NOMO-1 (cell line): ENCODE results near the gene ZWILCH.

Experiments
- DNase-seq, 2 experiments: peaks; one replicate each; lab custom pipeline; 2025; ENCODE audit not compliant: unreplicated experiment in 2 of 2; lab: John Stamatoyannopoulos, UW

Gene ZWILCH

DNA sequence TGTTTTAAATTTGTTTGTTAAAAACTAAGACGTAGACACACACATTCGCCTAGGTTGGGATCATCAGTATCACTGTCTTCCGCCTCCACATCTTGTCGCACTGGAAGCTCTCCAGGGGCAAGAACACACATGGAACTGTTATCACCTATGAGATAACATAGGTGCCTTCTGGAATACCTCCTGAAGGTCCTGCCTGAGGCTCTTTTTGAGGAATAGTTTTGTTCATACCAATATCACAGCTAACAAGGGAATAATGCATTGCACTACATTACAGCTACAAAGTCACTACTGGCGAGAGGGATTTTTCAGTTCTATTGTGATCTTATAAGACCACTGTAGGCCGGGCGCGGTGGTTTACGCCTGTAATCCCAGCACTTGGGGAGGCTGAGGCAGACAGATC lies 29.9 kb downstream of the ZWILCH start:
- no peak for DNase-seq

DNA sequence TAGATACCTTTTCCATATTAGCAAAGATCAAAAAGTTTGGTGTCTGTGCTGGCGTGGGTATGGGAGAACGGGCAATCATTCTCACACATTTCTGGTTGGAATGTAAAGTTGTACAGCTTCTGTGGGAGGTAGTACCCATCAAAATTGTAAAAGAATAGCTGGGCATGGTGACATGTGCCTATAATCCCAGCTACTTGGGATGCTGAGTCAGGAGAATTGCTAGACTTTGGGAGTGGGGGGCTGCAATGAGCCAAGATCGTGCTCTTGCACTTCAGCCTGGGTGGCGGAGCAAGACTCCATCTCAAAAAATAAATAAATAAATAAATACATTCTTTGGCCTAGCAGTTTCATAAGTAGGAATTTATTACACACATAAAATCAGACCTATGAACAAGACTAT lies 37.8 kb downstream of the ZWILCH start:
- DNase-seq, result no peak

DNA sequence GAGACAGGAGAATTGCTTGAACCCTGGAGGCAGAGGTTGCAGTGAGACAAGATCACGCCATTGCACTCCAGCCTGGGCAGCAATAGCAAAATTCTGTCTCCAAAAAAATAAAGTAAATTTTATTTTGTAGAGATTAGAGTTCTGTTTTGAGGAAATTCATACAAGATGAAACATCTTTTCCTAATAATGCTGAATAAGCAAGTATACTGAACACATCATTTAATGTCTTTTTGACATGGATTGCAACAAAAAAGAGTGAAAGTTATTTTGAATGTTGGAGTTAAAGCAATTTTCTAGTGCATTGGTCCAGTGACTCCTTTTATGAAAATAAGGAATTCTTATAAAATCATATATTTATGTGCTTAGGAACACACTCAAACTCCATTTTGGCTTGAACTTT lies 40.1 kb downstream of the ZWILCH start:
- DNase-seq, result no peak

DNA sequence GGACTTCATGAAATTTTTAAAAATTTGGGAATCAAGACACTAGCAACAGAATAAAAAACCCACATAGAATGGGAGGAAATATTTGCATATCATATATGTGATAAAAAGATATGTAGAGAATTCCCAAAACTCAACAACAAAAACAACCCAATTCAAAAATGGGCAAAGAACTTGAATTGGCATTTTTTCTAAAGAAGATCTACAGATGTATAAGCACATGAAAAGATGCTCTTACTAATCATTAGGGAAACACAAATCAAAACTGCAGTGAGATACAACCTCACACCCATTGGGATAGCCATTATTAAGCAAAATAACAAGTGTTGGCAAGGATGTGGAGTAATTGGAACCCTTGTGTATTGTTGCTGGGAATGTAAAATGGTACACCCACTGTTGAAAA lies 50.6 kb downstream of the ZWILCH start:
- no peak for DNase-seq

DNA sequence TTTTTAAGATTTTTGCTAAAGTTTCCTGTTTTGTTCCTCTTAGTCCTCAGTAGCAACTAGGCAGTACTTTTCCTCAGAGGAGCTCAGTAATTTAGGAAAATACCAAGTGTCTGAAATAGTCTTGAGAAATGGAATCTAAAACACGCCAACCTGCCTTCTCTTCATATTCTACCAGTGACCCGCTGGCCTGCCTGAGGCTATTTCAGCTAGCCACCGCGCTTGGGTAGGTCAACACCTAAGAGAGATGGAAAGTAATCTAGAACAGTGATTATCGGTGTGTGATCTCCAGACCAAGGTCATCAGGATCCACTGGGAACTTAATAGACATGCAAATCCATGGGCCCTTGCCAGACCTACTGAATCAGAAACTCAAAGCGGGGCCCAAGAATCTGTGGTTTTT lies 53.1 kb downstream of the ZWILCH start:
- no peak for DNase-seq

DNA sequence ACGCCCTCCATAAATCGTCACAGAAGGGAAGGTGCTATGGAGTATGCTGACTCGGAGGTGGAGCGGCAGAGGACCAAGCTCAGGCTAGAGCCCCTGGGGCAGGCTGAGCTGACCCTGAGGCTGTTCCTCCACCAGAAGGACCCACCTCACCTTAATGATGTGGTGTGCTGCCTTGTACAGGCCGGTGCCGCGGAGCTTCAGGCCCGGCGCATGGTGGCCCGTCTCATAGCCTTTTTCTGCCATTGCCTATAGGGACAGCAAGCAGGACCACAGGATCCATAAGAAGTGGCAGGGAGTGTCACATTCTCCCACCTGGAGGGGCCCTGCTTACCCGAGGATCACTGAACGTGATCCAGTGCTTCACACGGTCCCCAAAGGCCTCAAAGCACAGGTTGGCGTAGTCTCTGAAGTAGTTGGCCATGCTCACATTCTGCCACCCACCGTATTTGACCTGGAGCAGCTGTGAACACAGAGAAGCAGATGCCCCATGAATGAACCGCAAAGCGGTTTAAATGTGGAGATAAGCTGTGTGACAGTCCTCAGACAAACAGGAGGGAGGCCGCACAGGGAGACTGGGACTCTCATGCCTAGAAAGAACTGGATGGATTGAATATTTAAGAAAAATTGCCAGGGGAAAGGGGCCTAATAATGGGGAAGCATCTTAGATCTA lies 55.9 kb downstream of the ZWILCH start:
- no peak for DNase-seq

DNA sequence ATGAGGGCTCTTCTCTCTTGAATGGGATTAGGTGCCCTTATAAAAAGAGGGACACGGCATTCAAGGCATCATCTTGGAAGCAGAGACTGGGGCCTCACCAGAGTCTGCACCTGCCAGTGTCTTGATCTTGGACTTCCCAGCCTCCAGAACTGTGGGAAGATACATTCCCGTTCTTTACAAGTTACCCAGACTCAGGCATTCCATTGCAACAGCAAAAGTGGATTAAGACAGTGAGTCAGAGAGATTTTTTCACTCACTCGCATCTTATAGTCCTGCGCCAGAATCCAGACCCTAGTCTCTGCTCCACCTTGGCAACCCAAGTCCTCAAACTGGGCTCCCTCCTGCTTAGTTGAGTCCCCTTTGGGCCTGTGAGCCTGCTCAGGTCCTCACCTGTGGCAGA lies 58.0 kb downstream of the ZWILCH start:
- no peak for DNase-seq

DNA sequence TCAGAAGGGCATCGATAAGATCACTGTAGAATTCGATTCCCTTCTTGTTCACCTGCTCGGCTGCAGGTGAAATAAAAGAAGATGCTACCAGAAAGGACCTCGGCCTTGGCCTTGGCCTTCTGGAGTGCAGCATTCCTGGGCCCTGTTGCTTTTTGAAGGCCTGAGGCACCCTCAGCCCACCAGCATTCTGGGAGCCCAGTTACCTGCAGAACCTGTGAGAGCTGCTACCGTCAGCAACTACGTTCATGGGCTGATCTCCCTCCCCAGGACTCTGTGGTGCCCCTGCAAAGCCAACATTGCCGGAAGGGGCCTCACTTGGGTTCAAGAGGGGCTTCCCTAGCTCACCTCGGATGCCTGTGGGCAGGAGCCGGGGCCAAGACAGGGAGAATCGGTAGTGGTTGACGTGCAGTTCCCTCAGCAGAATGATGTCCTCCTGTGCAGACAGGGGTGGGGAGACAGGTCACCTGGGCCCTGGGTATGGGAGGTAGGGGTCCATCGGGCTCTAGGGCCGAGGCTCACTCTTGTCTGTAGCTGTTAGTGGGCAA lies 58.5 kb downstream of the ZWILCH start:
- no peak for DNase-seq

DNA sequence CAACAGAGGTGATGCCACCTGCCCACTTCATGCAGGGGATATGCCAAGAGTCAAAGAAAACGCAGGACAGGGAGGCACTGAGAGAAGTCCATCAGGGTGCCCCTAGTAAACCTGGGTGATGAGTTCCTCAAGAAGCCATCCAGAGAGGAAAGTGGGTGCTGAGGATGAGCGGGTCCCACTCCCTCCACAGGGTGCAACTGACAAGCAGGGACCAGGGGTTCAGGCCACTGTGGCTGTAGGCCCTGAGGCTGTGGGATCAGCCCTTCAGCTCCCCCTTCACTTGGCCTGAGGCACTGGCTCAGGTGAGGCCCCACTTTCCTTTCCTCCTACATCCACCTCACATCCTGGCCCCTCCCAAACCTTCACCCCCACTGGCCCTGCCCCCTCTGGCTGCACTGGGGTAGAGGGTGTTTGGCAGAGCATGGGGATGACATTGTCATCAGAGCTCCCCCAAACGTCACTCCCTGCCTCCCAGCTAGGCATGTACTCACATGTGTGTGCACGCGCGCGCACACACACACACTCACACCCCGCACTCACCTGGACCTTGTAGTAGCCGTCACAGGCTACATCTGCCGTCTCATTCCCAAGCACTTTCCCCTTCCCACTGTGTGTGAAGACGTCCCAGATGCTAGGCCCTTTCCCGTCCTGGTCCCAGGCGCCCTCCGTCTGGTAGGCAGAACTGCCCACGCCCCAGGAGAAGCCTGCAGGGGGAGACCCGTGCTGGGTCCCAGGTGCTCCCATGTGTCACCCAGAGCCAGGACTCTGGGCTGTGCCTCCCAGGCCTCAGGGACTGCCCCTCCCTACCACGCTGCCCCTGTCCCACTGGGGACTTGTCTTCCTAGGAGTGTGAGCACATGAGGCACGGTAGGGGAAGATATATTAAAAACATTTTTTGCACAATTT lies 59.3 kb downstream of the ZWILCH start:
- no peak for DNase-seq

DNA sequence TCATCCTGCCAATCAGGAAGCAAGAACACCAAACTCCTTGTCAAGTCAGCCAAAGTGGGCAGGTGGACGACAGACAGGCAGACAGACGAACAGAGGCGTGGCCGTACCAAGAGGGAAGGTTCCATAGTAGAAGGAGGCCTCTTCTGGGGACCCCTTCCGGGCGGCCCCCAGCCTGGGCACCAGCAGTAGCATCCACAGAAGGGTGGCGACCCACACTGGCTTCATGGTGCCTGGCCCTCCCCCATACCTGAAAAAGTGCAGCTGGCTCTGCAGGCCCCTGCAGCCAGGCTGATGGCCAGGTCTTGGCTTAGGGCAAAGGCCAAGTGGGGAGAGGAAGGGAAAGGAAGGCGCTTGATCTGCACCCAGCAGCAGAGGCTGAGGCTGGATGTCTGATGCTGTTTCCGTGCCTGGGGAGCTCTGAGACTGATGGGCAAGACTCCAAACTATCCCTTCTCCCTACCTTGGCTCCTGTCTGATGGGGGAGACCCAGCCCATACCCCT lies 60.1 kb downstream of the ZWILCH start:
- DNase-seq, result no peak

DNA sequence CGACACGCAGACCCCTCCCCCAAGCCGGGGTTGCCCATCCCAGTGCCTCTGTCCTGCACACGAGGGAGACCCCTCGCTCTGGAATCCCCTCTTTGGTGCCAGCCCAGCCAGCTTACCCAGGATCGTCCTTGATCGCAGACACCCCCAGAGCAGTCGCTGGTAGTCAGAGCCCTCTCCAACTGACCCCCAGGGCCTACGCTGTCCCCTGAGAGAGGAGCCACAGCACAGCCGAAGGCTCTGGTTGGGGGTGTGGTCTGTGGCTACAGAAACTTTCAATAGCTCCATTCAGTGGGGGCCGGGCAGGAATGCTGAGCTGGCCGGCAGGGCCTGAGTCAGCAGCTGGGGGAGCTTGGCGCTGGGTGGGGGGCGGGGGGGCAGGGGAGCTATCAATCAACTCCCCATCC lies 60.6 kb downstream of the ZWILCH start, which contains the start of gene LCTL:
LCTL (minus strand) TSS at position 258 of the 404 bp plus-strand sequence. CDS start 633 bp downstream, outside the sequence.
- DNase-seq, result no peak

DNA sequence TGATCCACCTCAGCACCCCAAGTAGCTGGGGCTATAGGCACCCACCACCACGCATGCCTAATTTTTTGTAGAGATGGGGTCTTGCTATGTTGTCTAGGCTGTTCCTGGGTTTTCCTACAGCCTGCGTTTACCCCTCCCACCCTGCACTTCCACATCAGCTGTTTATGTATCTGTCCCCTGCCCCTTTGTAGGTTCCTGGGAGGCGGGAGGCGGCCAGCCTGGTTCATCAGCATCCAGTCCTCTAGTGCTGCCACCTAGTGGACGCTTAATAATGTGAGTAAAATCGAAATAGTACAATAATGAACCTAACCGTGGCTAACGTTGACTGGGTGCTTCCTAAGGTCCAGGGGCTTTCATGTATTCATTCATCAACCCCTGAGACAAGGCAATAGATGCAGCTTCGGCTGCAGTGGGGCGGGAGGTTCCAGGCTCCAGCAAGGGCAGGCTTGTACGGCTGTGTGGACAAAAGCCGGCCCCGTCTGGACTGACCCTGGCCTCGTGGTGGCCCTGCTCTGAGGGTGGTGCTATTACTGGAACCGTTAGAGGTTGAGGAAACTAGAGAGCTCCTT lies 61.9 kb downstream of the ZWILCH start:
- DNase-seq, result peak; percentile 42 to 53

DNA sequence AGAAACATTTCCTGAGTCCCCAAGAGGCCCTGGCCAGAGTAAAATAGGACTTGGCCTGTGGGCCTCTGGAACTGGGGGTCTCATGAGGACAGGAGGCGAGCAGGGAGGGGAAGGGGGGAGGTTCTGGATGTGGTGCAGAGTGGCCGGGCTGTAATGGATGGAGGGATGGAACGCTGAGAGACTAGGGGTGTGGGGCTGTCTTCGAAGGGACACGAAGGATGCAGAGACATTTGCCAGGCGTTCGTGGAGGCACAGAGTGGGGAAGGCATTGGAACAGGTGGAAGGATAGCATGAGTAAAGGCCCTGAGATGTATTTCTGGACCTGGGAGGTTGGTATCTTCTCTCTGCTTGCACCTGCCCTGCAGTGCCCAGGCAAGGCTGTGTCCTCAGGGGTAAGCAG lies 62.8 kb downstream of the ZWILCH start:
- DNase-seq, result no peak

DNA sequence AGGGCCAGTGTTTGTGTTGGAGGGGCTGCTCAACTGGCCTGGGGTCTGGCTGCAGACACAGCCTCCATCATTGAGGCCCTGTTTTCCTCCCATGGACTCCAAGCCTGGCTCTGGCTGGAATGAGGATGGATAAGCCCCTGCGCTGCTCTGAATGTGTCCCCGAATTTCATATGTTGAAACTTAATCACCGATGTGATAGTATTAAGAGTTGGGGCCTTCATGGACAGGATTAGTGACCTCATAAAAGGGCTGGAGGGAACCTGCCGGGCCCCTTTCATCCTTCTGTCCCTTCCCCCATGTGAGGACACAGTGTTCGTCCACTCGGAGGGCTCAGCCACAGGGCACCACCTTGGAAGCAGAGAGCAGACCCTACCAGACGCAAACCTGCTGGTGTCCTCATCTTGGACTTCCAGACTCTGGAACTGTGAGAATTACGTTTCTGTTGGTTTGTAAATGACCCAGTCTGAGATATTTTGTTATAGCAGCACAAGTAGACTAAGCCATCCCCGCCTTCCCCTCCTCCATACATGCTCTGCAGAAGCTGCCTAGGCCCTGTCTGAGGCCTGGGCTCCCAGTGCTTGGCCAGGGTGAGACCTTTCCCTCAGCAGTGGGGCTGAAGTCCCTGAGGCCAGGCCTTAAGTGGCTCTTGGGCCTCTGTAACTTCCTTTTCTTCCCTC lies 64.5 kb downstream of the ZWILCH start:
- DNase-seq, result no peak

DNA sequence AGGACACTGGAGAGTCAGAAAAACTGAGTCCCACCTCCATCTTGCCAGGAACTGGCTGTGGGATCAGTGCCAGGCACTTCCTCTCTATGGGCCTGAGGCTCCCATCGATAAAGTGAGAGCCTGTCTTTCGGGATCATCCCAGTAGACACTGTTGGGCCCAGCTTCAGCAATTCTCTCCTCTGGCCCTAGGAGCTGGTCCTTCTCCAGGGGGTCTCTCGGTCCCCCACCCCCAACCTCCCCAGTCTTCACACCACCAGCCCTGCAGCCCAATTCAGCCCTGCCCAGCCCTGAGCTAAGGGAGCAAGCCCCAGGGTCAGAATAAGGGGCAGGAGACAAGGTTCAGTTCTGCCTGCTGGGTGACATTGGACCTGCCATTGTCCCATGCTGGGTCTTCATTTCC lies 65.2 kb downstream of the ZWILCH start:
- no peak for DNase-seq

DNA sequence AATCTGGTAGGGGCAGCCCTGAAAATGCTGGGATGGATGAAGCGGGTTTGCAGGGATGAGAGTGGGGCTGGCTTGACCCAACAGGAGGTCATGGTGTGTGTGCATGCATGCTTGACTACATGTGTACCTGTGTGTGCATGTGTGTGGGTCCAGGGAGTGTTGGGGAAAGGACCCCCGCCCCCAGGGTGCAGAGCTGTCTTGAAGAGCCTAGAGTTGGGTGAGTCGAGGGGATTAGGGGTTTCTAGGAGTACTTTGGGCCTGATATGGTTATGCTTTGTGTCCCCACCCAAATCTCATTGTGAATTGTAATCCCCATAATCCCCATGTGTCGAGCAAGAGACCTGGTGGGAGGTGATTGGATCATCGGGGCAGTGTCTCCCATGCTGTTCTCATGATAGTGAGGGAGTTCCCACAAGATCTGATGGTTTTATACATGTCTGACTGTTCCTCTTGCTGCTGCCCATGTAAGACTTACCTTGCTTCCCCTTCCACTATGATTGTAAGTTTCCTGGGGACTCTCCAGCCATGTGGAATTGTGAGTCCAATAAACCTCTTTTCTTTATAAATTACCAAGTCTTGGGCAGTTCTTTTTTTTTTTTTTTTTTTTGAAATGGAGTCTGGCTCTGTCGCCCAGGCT lies 65.8 kb downstream of the ZWILCH start:
- no peak for DNase-seq

DNA sequence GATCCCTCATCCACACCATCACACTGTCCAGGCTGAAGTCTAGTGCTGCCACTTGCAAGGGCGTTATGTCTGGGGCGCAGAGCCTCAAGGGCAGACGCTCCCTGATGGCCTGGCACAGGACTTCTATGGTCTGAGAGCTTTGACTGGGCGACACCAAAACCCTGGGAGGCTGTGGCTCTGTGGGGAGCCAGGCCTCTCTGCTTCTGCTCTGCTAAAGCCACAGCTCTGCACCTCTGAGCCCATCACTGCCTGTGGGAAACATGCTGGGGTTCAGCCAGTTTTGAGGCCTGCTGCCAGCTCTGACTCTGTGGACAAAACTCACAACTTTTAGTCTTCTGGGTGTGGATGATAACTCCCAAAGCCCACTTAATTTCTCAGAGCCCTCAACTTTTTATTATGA lies 67.0 kb downstream of the ZWILCH start:
- DNase-seq, result no peak

DNA sequence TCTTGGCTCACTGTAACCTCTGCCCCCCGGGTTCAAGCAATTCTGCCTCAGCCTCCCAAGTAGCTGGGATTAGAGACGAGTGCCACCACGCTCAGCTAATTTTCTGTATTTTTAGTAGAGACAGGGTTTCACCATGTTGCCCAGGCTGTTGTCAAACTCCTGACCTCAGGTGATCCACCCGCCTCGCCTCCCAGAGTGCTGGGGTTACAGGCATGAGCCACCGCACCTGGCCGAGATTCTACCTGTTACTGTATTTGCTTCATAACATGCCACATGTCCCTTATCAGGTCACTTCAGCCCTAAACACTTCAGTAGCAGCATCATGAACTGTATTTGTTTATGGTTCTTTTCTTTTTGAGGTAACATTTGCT lies 68.2 kb downstream of the ZWILCH start:
- no peak for DNase-seq

DNA sequence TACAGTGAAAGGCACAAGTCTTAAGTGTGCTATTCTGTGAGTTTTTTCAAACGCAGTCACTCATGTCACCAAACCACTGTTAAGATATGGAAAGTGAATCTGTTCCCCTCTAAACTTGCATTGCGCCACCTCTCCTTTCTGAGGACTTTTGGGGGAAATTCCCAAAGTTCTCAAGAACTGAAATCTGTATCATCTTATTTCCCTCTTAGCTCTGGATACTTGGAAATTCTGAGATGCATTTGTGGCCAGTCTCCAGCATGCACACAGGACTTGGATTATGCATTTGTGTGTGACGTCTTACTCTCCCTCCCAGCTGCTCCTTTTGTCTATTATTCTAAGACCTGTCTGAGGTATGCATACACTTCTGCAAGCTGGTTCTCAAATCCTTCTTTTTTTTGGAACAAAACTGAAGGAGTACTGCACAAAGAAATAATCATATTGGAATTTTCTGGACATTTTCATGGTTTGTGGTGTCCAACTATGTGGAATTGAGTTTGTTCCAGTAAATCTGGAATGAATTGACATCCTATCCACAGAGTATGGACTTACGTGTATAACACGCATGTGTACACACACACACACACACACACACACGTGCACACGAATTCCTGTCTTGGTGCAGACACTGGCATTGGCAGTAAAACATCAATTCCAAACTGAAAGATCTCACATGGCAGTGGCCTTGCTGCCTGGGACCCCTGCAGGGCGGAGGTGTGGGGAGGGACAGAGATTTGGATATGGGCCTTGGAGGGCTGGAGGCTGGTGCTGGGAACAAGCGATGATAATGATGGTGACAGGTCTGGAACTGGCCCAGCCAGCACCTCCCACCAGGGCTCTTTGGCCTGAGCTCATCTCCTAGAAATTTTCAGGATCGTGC lies 68.8 kb downstream of the ZWILCH start:
- no peak for DNase-seq

DNA sequence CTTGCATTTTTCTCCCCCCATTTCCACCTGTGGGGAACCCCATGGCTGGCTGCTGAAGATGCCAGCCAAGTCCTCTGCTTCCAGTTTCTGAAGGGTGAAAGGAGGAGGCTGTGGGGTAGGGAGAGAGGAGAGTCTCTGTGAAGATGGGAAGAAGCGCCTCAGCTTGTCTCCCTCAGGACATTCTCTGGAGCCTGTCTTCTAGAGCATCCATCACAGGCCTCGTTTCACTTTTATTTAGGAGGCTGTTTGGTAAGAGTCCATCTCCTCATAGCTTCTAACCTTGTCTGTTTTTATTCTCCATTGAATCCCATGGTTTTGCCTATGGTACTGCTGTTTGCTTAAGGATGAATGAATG lies 69.4 kb downstream of the ZWILCH start:
- DNase-seq, result no peak
